Germinal center (tissue), 1 donor: ENCODE results near the gene ADGRV1.

Experiments used
- DNase-seq: peaks from one replicate; pipeline ENCODE4 v3.0.0; 2012; ENCODE audit warnings: mixed read lengths, low spot score

The ADGRV1 gene

GRCh38 chr5:91139572-91140200 lies 581.1 kb downstream of the ADGRV1 start:
- DNase-seq: no peak

GRCh38 chr5:91140657-91141056 lies 582.1 kb downstream of the ADGRV1 start:
- no peak for DNase-seq

GRCh38 chr5:91141642-91142041 lies 583.0 kb downstream of the ADGRV1 start:
- DNase-seq: no peak

- DNase-seq: no peak
These were observed 583.8 kb downstream of the ADGRV1 start for GRCh38 chr5:91142386-91142785.

GRCh38 chr5:91142819-91143218 lies 584.2 kb downstream of the ADGRV1 start:
- DNase-seq: no peak

GRCh38 chr5:91143840-91144239 lies 585.2 kb downstream of the ADGRV1 start:
- DNase-seq: no peak

- DNase-seq: no peak
These were observed 586.1 kb downstream of the ADGRV1 start for GRCh38 chr5:91144491-91145332.

- no peak for DNase-seq
These were observed 586.7 kb downstream of the ADGRV1 start for GRCh38 chr5:91145333-91145620.

- no peak for DNase-seq
These were observed 587.6 kb downstream of the ADGRV1 start for GRCh38 chr5:91146230-91146629.

- DNase-seq: no peak
These were observed 588.5 kb downstream of the ADGRV1 start for GRCh38 chr5:91146905-91147600.

GRCh38 chr5:91150234-91150633 lies 591.6 kb downstream of the ADGRV1 start:
- DNase-seq: no peak

GRCh38 chr5:91150636-91151035 lies 592.0 kb downstream of the ADGRV1 start:
- no peak for DNase-seq

- DNase-seq: no peak
These were observed 593.4 kb downstream of the ADGRV1 start for GRCh38 chr5:91151947-91152346.

- no peak for DNase-seq
These were observed 595.7 kb downstream of the ADGRV1 start for GRCh38 chr5:91154338-91154737.

- no peak for DNase-seq
These were observed 596.7 kb downstream of the ADGRV1 start for GRCh38 chr5:91155274-91155673.

GRCh38 chr5:91156242-91156641 lies 597.6 kb downstream of the ADGRV1 start:
- DNase-seq: no peak

GRCh38 chr5:91158011-91158410 lies 599.4 kb downstream of the ADGRV1 start:
- DNase-seq: no peak

- no peak for DNase-seq
These were observed 601.0 kb downstream of the ADGRV1 start for GRCh38 chr5:91159647-91160046.

- no peak for DNase-seq
These were observed 602.2 kb downstream of the ADGRV1 start for GRCh38 chr5:91160714-91161285.

GRCh38 chr5:91162534-91163381 lies 604.2 kb downstream of the ADGRV1 start:
- no peak for DNase-seq

GRCh38 chr5:91164424-91164823 lies 605.8 kb downstream of the ADGRV1 start:
- no peak for DNase-seq
